H9 (cell line): ENCODE data around the gene ZDHHC16. TPM values are rescaled to one million over a fixed set of nuclear protein-coding genes. Genes with fewer than 3 reads are reported as not detected.

Experiments
- DNase-seq: peaks from one replicate; pipeline ENCODE4 v3.0.0-alpha.2; 2017
- H2AFZ ChIP-seq: one replicate; pipeline ENCODE4 v1.6.1; 2013; ENCODE audit warnings: mild to moderate bottlenecking, low read length, control low read depth, moderate library complexity
- H2AK5ac ChIP-seq: 2 replicates; pipeline ENCODE4 v1.6.1; 2013; ENCODE audit warnings: low read length, control low read depth, mixed read lengths; ENCODE audit not compliant: insufficient read length
- H2BK120ac ChIP-seq: one replicate; pipeline ENCODE4 v1.6.1; 2013; ENCODE audit warnings: low read depth, mild to moderate bottlenecking, low read length, control low read depth, inconsistent platforms; ENCODE audit not compliant: poor library complexity, severe bottlenecking
- H2BK12ac ChIP-seq: 2 replicates; pipeline ENCODE4 v1.6.1; 2013; ENCODE audit warnings: low read length, control low read depth, mixed read lengths, low read depth; ENCODE audit not compliant: insufficient read length
- H2BK15ac ChIP-seq: 2 replicates; pipeline ENCODE4 v1.6.1; 2013; ENCODE audit warnings: low read depth, low read length, control low read depth
- H2BK20ac ChIP-seq: one replicate; pipeline ENCODE4 v1.6.1; 2013; ENCODE audit warnings: low read depth, mild to moderate bottlenecking, low read length, control low read depth, inconsistent platforms; ENCODE audit not compliant: poor library complexity, severe bottlenecking
- H2BK5ac ChIP-seq: 2 replicates; pipeline ENCODE4 v1.6.1; 2013; ENCODE audit warnings: low read length, control low read depth, mixed read lengths; ENCODE audit not compliant: insufficient read length
- H3K14ac ChIP-seq: 2 replicates; pipeline ENCODE4 v1.6.1; 2013; ENCODE audit warnings: low read length, control low read depth; ENCODE audit not compliant: insufficient read depth
- H3K18ac ChIP-seq: 2 replicates; pipeline ENCODE4 v1.6.1; 2013; ENCODE audit warnings: low read depth, mild to moderate bottlenecking, mixed read lengths, low read length, control low read depth; ENCODE audit not compliant: insufficient read length
- H3K23ac ChIP-seq: 2 replicates; pipeline ENCODE4 v1.6.1; 2013; ENCODE audit warnings: low read length, control low read depth, mixed read lengths, low read depth; ENCODE audit not compliant: insufficient read length
- H3K23me2 ChIP-seq: 2 replicates; pipeline ENCODE4 v1.6.1; 2013; ENCODE audit warnings: low read depth, mild to moderate bottlenecking, mixed read lengths, low read length, control low read depth; ENCODE audit not compliant: insufficient read length, poor library complexity, severe bottlenecking
- H3K27ac ChIP-seq: 2 replicates; pipeline ENCODE4 v1.5.1; 2013; ENCODE audit warnings: low read length, control low read depth, mixed read lengths, low read depth; ENCODE audit not compliant: insufficient read length
- H3K27me3 ChIP-seq: 2 replicates; pipeline ENCODE4 v1.6.1; 2013; ENCODE audit warnings: low read length, control low read depth, inconsistent platforms; ENCODE audit not compliant: insufficient read depth
- H3K4ac ChIP-seq: 2 replicates; pipeline ENCODE4 v1.6.1; 2013; ENCODE audit warnings: low read depth, mild to moderate bottlenecking, control low read depth, inconsistent platforms, low read length, moderate library complexity
- H3K4me1 ChIP-seq: 2 replicates; pipeline ENCODE4 v1.6.1; 2013; ENCODE audit warnings: low read length, control low read depth, inconsistent platforms; ENCODE audit not compliant: insufficient read depth
- H3K4me2 ChIP-seq: 2 replicates; pipeline ENCODE4 v1.6.1; 2013; ENCODE audit warnings: low read length, control low read depth, mixed read lengths; ENCODE audit not compliant: insufficient read length, insufficient read depth
- H3K56ac ChIP-seq: 2 replicates; pipeline ENCODE4 v1.6.1; 2013; ENCODE audit warnings: low read depth, mild to moderate bottlenecking, mixed read lengths, low read length, control low read depth; ENCODE audit not compliant: insufficient read length
- H3K79me1 ChIP-seq: 2 replicates; pipeline ENCODE4 v1.6.1; 2013; ENCODE audit warnings: low read depth, mild to moderate bottlenecking, moderate library complexity, low read length, control low read depth, inconsistent platforms; ENCODE audit not compliant: insufficient read depth, poor library complexity, severe bottlenecking
- H3K79me2 ChIP-seq: 2 replicates; pipeline ENCODE4 v1.6.1; 2013; ENCODE audit warnings: low read length, control low read depth, inconsistent platforms; ENCODE audit not compliant: insufficient read depth
- H3K9ac ChIP-seq: 2 replicates; pipeline ENCODE4 v1.6.1; 2013; ENCODE audit warnings: low read length, control low read depth, mixed read lengths; ENCODE audit not compliant: insufficient read length; ENCODE audit errors: extremely low read depth
- H3K9me3 ChIP-seq: one replicate; pipeline ENCODE4 v1.6.1; 2013; ENCODE audit warnings: low read depth, low read length, inconsistent platforms; ENCODE audit not compliant: control insufficient read depth
- H3T11ph ChIP-seq: one replicate; pipeline ENCODE4 v1.6.1; 2013; ENCODE audit warnings: mild to moderate bottlenecking, low read length, control low read depth, inconsistent platforms
- H4K20me1 ChIP-seq: one replicate; pipeline ENCODE4 v1.6.1; 2013; ENCODE audit not compliant: control insufficient read depth, insufficient read length, insufficient read depth
- H4K5ac ChIP-seq: 2 replicates; pipeline ENCODE4 v1.6.1; 2013; ENCODE audit warnings: low read depth, mild to moderate bottlenecking, mixed read lengths, low read length, control low read depth; ENCODE audit not compliant: insufficient read length
- H4K8ac ChIP-seq: replicated peaks from 2 replicates; pipeline ENCODE4 v1.6.1; 2013; ENCODE audit warnings: low read length, control low read depth, mixed read lengths, low read depth; ENCODE audit not compliant: insufficient read length
- H4K91ac ChIP-seq: 2 replicates; pipeline ENCODE4 v1.6.1; 2013; ENCODE audit warnings: low read depth, mild to moderate bottlenecking, moderate library complexity, mixed read lengths, low read length, control low read depth; ENCODE audit not compliant: insufficient read length
- H3K27ac Mint-ChIP-seq, 3 experiments: 2 replicates in 2 of 3; 3 replicates in 1 of 3; pipeline ENCODE4 v1.8.0; 2020 to 2021; ENCODE audit warnings: mixed read lengths in 3 of 3, mild to moderate bottlenecking in 1 of 3, moderate library complexity in 1 of 3
- H3K27me3 Mint-ChIP-seq: 2 replicates; pipeline ENCODE4 v1.8.0; 2021; ENCODE audit warnings: low read depth, mild to moderate bottlenecking, moderate library complexity, mixed read lengths
- H3K36me3 Mint-ChIP-seq, 3 experiments: 2 replicates in 2 of 3; 3 replicates in 1 of 3; pipeline ENCODE4 v1.8.0; 2020 to 2021; ENCODE audit warnings: low read depth in 3 of 3, mixed read lengths in 3 of 3; ENCODE audit not compliant: insufficient read depth in 1 of 3
- H3K4me1 Mint-ChIP-seq, 2 experiments: 2 replicates each; pipeline ENCODE4 v1.8.0; 2020; ENCODE audit warnings: mixed read lengths in 2 of 2
- H3K4me3 Mint-ChIP-seq, 2 experiments: 2 replicates in 1 of 2; 3 replicates in 1 of 2; pipeline ENCODE4 v1.8.0; 2020 to 2021; ENCODE audit warnings: mild to moderate bottlenecking in 2 of 2, mixed read lengths in 2 of 2, moderate library complexity in 1 of 2
- H3K9me3 Mint-ChIP-seq, 2 experiments: 2 replicates in 1 of 2; 3 replicates in 1 of 2; pipeline ENCODE4 v1.8.0; 2020; ENCODE audit warnings: mild to moderate bottlenecking in 2 of 2, mixed read lengths in 2 of 2, moderate library complexity in 1 of 2
- WGBS: extraction: QIAGEN DNeasy Blood & Tissue Kit; methylation state at CpG from one replicate; pipeline ENCODE4 v1.1.7; 2013; ENCODE audit warnings: missing lambda C conversion rate, low lambda C conversion rate, mixed read lengths; ENCODE audit not compliant: insufficient read length; ENCODE audit errors: extremely low coverage; 5-methylcytosine and 5-hydroxymethylcytosine counted together
- total RNA-seq: library from RNA; stranded (reverse); gene quantifications from 2 replicates; pipeline ENCODE4 v1.2.1, GENCODE V29; 2021
- TF ChIP-seq, protein P1 (sequence below): fragments of 200-600 bp; sonication (generic); conservative IDR thresholded peaks from 3 replicates; pipeline ENCODE4 v1.8.0; 2021; ENCODE audit warnings: antibody characterized with exemption, mild to moderate bottlenecking

The ZDHHC16 gene
- total RNA-seq, 1 experiment from 2014 or later: 45.4 TPM

DNA sequence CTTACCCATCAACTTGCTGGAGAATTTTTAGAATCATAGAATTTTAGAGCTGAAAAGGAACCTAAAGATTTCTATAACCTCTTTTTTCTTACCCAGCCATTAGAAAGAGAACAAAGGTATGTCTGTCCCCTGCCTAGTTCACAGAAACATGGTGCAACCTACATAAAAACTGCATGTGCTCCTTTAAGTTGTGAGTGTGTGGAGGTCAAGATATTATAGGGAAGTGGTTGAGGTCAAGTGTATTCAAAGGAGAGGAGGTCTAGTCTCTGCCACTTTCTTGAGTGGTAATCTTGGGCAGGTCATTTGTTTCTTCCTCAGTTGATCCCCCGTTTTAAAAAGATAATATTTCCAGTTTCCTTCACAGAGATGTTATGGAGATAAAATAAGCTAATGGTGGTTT is 59.2 kb downstream of the ZDHHC16 start:
- H3K27ac ChIP-seq: no peak overlapping the region
- no peaks in the 10 kb centered on the region; a peak in 2 of 7 replicates for H3K36me3 Mint-ChIP-seq
- no peaks in the 10 kb centered on the region for H3K9me3 ChIP-seq
- no peak overlapping the region for H2BK20ac ChIP-seq
- no peak overlapping the region for H2BK12ac ChIP-seq
- H2AFZ ChIP-seq: no peak overlapping the region
- no peak overlapping the region for H4K91ac ChIP-seq
- H3K27ac Mint-ChIP-seq: no peak overlapping the region
- H3K4me1 ChIP-seq: no peaks in the 10 kb centered on the region
- H3K23ac ChIP-seq: no peak overlapping the region
- peaks cover 17% of the 10 kb centered on the region for H3K27me3 Mint-ChIP-seq
- H2AK5ac ChIP-seq: no peak overlapping the region
- H4K5ac ChIP-seq: no peak overlapping the region
- H3K14ac ChIP-seq: no peak overlapping the region
- H3K4ac ChIP-seq: no peak overlapping the region
- DNase-seq: no peak
- no peak overlapping the region for H2BK15ac ChIP-seq
- no peak overlapping the region for H4K8ac ChIP-seq
- no peak overlapping the region for H3K56ac ChIP-seq
- TF ChIP-seq, protein P1, sequence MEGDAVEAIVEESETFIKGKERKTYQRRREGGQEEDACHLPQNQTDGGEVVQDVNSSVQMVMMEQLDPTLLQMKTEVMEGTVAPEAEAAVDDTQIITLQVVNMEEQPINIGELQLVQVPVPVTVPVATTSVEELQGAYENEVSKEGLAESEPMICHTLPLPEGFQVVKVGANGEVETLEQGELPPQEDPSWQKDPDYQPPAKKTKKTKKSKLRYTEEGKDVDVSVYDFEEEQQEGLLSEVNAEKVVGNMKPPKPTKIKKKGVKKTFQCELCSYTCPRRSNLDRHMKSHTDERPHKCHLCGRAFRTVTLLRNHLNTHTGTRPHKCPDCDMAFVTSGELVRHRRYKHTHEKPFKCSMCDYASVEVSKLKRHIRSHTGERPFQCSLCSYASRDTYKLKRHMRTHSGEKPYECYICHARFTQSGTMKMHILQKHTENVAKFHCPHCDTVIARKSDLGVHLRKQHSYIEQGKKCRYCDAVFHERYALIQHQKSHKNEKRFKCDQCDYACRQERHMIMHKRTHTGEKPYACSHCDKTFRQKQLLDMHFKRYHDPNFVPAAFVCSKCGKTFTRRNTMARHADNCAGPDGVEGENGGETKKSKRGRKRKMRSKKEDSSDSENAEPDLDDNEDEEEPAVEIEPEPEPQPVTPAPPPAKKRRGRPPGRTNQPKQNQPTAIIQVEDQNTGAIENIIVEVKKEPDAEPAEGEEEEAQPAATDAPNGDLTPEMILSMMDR: no peak
- no peak overlapping the region for H3K9ac ChIP-seq
- H2BK120ac ChIP-seq: no peak overlapping the region
- WGBS: no CpG with 5 or more reads among the region's 1 CpG
- no peak overlapping the region for H3T11ph ChIP-seq
- no peak overlapping the region for H3K4me3 Mint-ChIP-seq
- H4K20me1 ChIP-seq: no peaks in the 10 kb centered on the region
- no peaks in the 10 kb centered on the region for H3K79me1 ChIP-seq
- no peak overlapping the region for H3K18ac ChIP-seq
- H3K79me2 ChIP-seq: peaks cover 1% of the 10 kb centered on the region; the same call in 1 of the 2 replicates
- H3K4me2 ChIP-seq: no peak overlapping the region
- no peaks in the 10 kb centered on the region for H3K23me2 ChIP-seq
- H2BK5ac ChIP-seq: no peak overlapping the region
- H3K4me1 Mint-ChIP-seq: peaks cover 18 to 26% of the 10 kb centered on the region in 2 experiments
- H3K27me3 ChIP-seq: peaks cover 6% of the 10 kb centered on the region; the same call in 1 of the 2 replicates
- no peaks in the 10 kb centered on the region for H3K9me3 Mint-ChIP-seq
